T-helper 1 cell treated with Interleukin-12 subunit alpha and Interleukin-12 subunit beta and Interleukin-4 antibody, amounts not matched to agents 30 ng/mL and 1 ng/mL, for 36 hours (primary cell): Measurements from ENCODE around the gene AP1M1. TPM values are rescaled to one million over a fixed set of nuclear protein-coding genes. Genes with fewer than 3 reads are reported as not detected.

Source experiments
- intact Hi-C: fragments of 100-400 bp; cut with micrococcal nuclease; formaldehyde crosslinking; loops from one replicate; pipeline ENCODE4 v1.15.1; 2024
- total RNA-seq: library from RNA; stranded (reverse); gene quantifications from 2 replicates; pipeline ENCODE4 v1.2.3, GENCODE V29; 2022

The AP1M1 gene
- total RNA-seq, 1 donor from 2014 or later = 142 TPM

GRCh38 chr19:16185123-16185767 is 12.5 kb upstream of the AP1M1 start, which contains the start of gene FAM32A:
Gene FAM32A, plus strand, starts transcription at chr19:16185410. Its CDS starts 33 bp downstream, at chr19:16185443.
- intact Hi-C loops = loop anchor here (1.0 to 5.0 kb wide), 12 partner anchors 12 to 853 kb away; partner anchors contain the start of genes AKAP8, AP1M1, BRD4 and HSH2D

GRCh38 chr19:16185768-16186123 is 12.0 kb upstream of the AP1M1 start:
- intact Hi-C loops = loop anchor here (1.0 to 5.0 kb wide), 12 partner anchors 12 to 853 kb away; partner anchors contain the start of genes AKAP8, AP1M1, BRD4 and HSH2D

GRCh38 chr19:16188521-16188920 is 9.2 kb upstream of the AP1M1 start:
- intact Hi-C loops = loop anchor here (5.0 kb wide), 1 partner anchor 856 kb away; the partner anchor contains the start of gene BRD4

- intact Hi-C loops = no loop called here
These were observed 7.5 kb upstream of the AP1M1 start for GRCh38 chr19:16190198-16190597.

- intact Hi-C loops = no loop called here
These were observed 7.0 kb upstream of the AP1M1 start for GRCh38 chr19:16190736-16191135.

GRCh38 chr19:16191216-16191908 is 6.3 kb upstream of the AP1M1 start:
- intact Hi-C loops = no loop called here

GRCh38 chr19:16193466-16193865 is 4.2 kb upstream of the AP1M1 start:
- intact Hi-C loops = no loop called here

- intact Hi-C loops = loop anchor here (1.0 to 5.0 kb wide), 9 partner anchors 12 to 431 kb away; partner anchors contain the start of genes C19orf44, CALR3, EPS15L1 and FAM32A
These were observed 506 bp upstream of the AP1M1 start for GRCh38 chr19:16197188-16197621.

- intact Hi-C loops = loop anchor here (1.0 to 5.0 kb wide), 3 partner anchors 174 to 274 kb away; partner anchors contain the start of gene EPS15L1
These were observed 600 bp downstream of the AP1M1 start for GRCh38 chr19:16198370-16198651.

GRCh38 chr19:16199275-16199932 is 1.7 kb downstream of the AP1M1 start:
- intact Hi-C loops = loop anchor here (5.0 kb wide), 2 partner anchors 173 to 273 kb away; partner anchors contain the start of gene EPS15L1

GRCh38 chr19:16200038-16201010 is 2.6 kb downstream of the AP1M1 start:
- intact Hi-C loops = no loop called here

GRCh38 chr19:16201011-16201391 is 3.3 kb downstream of the AP1M1 start:
- intact Hi-C loops = no loop called here

GRCh38 chr19:16202320-16203255 is 4.9 kb downstream of the AP1M1 start:
- intact Hi-C loops = no loop called here

GRCh38 chr19:16203256-16204004 is 5.7 kb downstream of the AP1M1 start:
- intact Hi-C loops = no loop called here

- intact Hi-C loops = no loop called here
These were observed 6.2 kb downstream of the AP1M1 start for GRCh38 chr19:16204005-16204294.

- intact Hi-C loops = no loop called here
These were observed 7.7 kb downstream of the AP1M1 start for GRCh38 chr19:16205205-16206045.

- intact Hi-C loops = no loop called here
These were observed 8.4 kb downstream of the AP1M1 start for GRCh38 chr19:16206046-16206605.

- intact Hi-C loops = no loop called here
These were observed 8.9 kb downstream of the AP1M1 start for GRCh38 chr19:16206637-16207036.
